WTC11 (cell line): ENCODE results near the gene PROZ.

Experiments used
- ATF3 ChIP-seq: sonication (generic); formaldehyde crosslinking; conservative IDR thresholded peaks from 2 replicates; pipeline ENCODE4 v1.8.1; 2022; ENCODE audit warnings: mild to moderate bottlenecking, missing genetic modification reagents
- CREB1 ChIP-seq: sonication (generic); formaldehyde crosslinking; IDR thresholded peaks from 2 replicates; pipeline ENCODE4 v1.8.0; 2023; ENCODE audit warnings: mild to moderate bottlenecking, missing genetic modification reagents
- CTCF ChIP-seq: fragments of 200-600 bp; IDR thresholded peaks from 2 replicates; pipeline ENCODE4 v1.8.0; 2022; ENCODE audit warnings: antibody characterized with exemption
- E2F1 ChIP-seq: sonication (generic); formaldehyde crosslinking; IDR thresholded peaks from 2 replicates; pipeline ENCODE4 v1.8.0; 2022; ENCODE audit warnings: mild to moderate bottlenecking, missing genetic modification reagents
- FOXJ3 ChIP-seq: sonication (generic); formaldehyde crosslinking; IDR thresholded peaks from 2 replicates; pipeline ENCODE4 v1.9.0; 2021; ENCODE audit warnings: missing genetic modification reagents, mild to moderate bottlenecking, borderline replicate concordance
- SP1 ChIP-seq: sonication (generic); formaldehyde crosslinking; conservative IDR thresholded peaks from 2 replicates; pipeline ENCODE4 v1.8.1; 2022; ENCODE audit warnings: missing genetic modification reagents
- TEAD1 ChIP-seq: sonication (generic); formaldehyde crosslinking; IDR thresholded peaks from 2 replicates; pipeline ENCODE4 v1.8.0; 2022; ENCODE audit warnings: mild to moderate bottlenecking, missing genetic modification reagents
- TP53 ChIP-seq: sonication (generic); formaldehyde crosslinking; IDR thresholded peaks from 2 replicates; pipeline ENCODE4 v1.8.1; 2023; ENCODE audit warnings: mild to moderate bottlenecking, missing genetic modification reagents
- USF2 ChIP-seq: sonication (generic); formaldehyde crosslinking; IDR thresholded peaks from 2 replicates; pipeline ENCODE4 v1.8.1; 2023; ENCODE audit warnings: mild to moderate bottlenecking, missing genetic modification reagents, moderate library complexity

- TF ChIP-seq USF2, result no peak
- no peak for TF ChIP-seq FOXJ3
- no peak for TF ChIP-seq CTCF
- TF ChIP-seq TP53 (CRISPR knock-in tag), result no peak
- no peak for TF ChIP-seq CREB1
- TF ChIP-seq SP1 (CRISPR knock-in tag), result no peak
- no peak for TF ChIP-seq TEAD1 (CRISPR knock-in tag)
- TF ChIP-seq E2F1 (CRISPR knock-in tag), result no peak
- TF ChIP-seq ATF3, result no peak
These were observed 498 bp downstream of the PROZ start for GRCh38 chr13:113158946-113159345.
